ENCODE data around the gene SREK1IP1. TPM values are rescaled to one million over a fixed set of nuclear protein-coding genes. Genes with fewer than 3 reads are reported as not detected.
A peak's percentile ranks its signal among the peaks of the same experiment; 100 is the strongest.

Gene SREK1IP1
- total RNA-seq, 1 donor from 2014 or later: 22.5 TPM

GRCh38 chr5:64691291-64691690, 77.2 kb downstream of the SREK1IP1 start:
- Histone ChIP-seq H3K4me3 (no peak overlapping the region), H3K4me1 (peaks cover 8% of the 10 kb centered on the region), H3K9me3 (no peaks in the 10 kb centered on the region), H3K27me3 (ENCODE audit: low read depth) (peaks cover 31% of the 10 kb centered on the region), H3K36me3 (no peaks in the 10 kb centered on the region), H3K27ac (no peak overlapping the region)
- ATAC-seq: no peak
- intact Hi-C loops (cut with DNase I): no loop called here
- TF ChIP-seq CTCF (IDR thresholded peaks at IDR 0.05): no peak
- no peak for DNase-seq

DNA sequence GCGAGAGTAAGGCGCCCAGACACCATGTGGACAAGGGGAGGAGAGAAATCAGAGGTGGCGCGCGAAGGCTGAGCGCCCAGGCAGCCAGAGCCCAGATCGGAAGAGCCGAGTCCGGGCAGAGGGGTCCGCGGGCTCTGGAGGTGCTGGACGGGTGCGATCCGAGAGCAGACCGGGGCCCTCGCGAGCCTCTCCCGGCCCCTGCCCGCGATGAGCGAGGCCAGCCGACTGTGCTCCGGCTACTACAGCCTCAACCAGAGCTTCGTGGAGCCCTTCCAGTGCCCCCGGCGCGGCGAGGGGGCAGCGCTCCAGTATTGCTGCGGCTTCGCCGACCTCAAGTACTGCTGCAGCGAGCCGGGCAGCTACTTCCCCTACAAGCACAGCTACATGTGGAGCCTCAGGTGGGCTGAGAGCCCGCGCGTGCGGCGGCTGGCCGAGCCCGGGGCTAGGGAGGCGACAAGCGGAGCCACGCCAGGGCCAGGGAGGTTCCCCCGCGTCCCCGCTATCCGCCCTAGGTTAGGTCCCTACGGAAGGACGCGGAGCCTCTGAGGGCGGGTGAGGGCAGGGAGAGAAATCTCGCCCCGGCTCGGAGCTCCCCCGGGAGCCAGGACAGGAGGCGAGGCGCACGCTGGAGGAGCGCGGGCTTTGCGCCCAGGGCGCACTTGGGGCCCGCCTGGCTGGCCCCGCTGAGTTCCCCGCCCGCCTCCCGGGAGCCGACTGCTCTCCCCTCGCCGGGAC, 77.9 kb downstream of the SREK1IP1 start, which contains the start of gene SHISAL2B:
Gene SHISAL2B, plus strand, starts transcription at position 87 of the 735 bp plus-strand sequence. Its CDS starts 121 bp downstream, at position 208.
- no peaks in the 10 kb centered on the region for H3K36me3 ChIP-seq
- ATAC-seq (peak; percentile 18 to 51), DNase-seq (peak; percentile 43)
- H3K9me3 ChIP-seq: no peaks in the 10 kb centered on the region
- H3K27me3 ChIP-seq (ENCODE audit: low read depth): peaks cover 31% of the 10 kb centered on the region
- TF ChIP-seq CTCF (IDR thresholded peaks at IDR 0.05): no peak
- peaks cover 8% of the 10 kb centered on the region for H3K4me1 ChIP-seq
- no peak within 1 kb of the TSS for H3K27ac ChIP-seq
- peak within 1 kb of the TSS; percentile 26 for H3K4me3 ChIP-seq
- intact Hi-C loops (cut with DNase I): no loop called here

GRCh38 chr5:64690104-64690416, 78.4 kb downstream of the SREK1IP1 start:
- H3K9me3 ChIP-seq: no peaks in the 10 kb centered on the region
- no peak for TF ChIP-seq CTCF (IDR thresholded peaks at IDR 0.05)
- peaks cover 31% of the 10 kb centered on the region for H3K27me3 ChIP-seq (ENCODE audit: low read depth)

DNA sequence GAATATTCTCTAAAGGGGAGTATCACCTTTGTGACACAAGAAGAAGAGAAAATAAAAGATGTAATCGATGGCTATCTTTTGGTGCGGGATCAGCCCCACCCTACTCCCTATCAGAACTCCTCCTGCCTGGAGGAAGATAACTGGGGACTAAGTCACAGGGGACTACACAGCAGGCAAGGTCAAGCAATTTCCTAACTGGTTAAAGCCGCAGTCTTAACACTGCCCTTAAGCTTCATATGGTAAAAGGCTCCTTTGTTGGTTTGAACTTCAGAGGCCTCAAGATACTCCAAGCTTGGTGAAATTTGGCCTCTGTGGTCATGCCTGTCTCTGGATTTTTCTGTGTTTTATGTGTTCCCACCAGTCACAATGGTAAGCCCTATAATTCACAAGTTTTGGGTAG, 79.5 kb downstream of the SREK1IP1 start:
- Histone ChIP-seq H3K4me3 (no peak overlapping the region), H3K27me3 (ENCODE audit: low read depth) (peaks cover 31% of the 10 kb centered on the region), H3K4me1 (peaks cover 8% of the 10 kb centered on the region), H3K36me3 (no peaks in the 10 kb centered on the region), H3K9me3 (no peaks in the 10 kb centered on the region), H3K27ac (no peak overlapping the region)
- ATAC-seq (no peak), DNase-seq (no peak)
- no peak for TF ChIP-seq CTCF (IDR thresholded peaks at IDR 0.05)
- intact Hi-C loops (cut with DNase I): no loop called here

More at GRCh38 chr5:64690104-64690416, 78.4 kb downstream of the SREK1IP1 start:
- DNase-seq: no peak
- H3K4me1 ChIP-seq: peaks cover 8% of the 10 kb centered on the region
- H3K27ac ChIP-seq: no peak overlapping the region
- intact Hi-C loops (cut with DNase I): no loop called here
- H3K4me3 ChIP-seq: peak overlapping the region; percentile 26
- ATAC-seq: no peak
- H3K36me3 ChIP-seq: no peaks in the 10 kb centered on the region

DNA sequence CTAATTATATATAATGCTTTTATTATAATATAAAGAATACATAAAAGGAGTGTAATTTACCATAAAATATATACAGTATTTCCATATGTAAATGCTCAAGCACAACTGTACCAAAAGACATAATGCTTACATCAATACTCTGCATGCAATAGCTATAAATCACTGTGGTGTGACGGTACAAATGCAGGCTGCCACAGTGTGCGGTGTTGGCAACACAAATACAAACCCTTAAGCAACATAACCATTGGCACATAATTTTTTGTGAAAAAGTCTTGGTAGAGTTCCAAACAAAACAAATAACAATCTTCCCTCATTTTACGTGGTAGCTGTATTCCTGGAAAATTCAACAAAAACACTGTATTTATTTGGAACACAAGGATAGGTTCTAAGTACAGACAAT, 80.1 kb downstream of the SREK1IP1 start:
- Histone ChIP-seq H3K9me3 (no peaks in the 10 kb centered on the region), H3K27me3 (ENCODE audit: low read depth) (peaks cover 31% of the 10 kb centered on the region), H3K4me1 (peaks cover 8% of the 10 kb centered on the region), H3K27ac (no peak overlapping the region), H3K36me3 (no peaks in the 10 kb centered on the region), H3K4me3 (no peak overlapping the region)
- ATAC-seq: no peak
- intact Hi-C loops (cut with DNase I): no loop called here
- DNase-seq: no peak
- TF ChIP-seq CTCF (IDR thresholded peaks at IDR 0.05): no peak

Measured in lower lobe of right lung (tissue), 2 donors.